IMR-90 (cell line): ENCODE results near the gene IL18R1. TPM values are rescaled to one million over a fixed set of nuclear protein-coding genes. Genes with fewer than 3 reads are reported as not detected.

Experiments used
- ATAC-seq: fragments of 200-7000 bp; cut with Tn5 transposase; 2 replicates; pipeline ENCODE4 v1.9.1; 2020; ENCODE audit warnings: low read depth, mild to moderate bottlenecking, moderate library complexity
- BruUV-seq: library from RNA; stranded (reverse); fragments of 400-500 nt; replicated peaks from 2 replicates; lab custom pipeline; 2021; lab: Mats Ljungman, UMichigan
- CTCF ChIA-PET: fragments of 300-600 bp; formaldehyde crosslinking; extraction: SDS; loops from one replicate; lab custom pipeline; 2021; ENCODE audit warnings: antibody characterized with exemption; lab: Yijun Ruan, JAX
- POLR2A ChIA-PET: fragments of 300-600 bp; sonication (Branson Sonifier 250); formaldehyde crosslinking; loops from one replicate; lab custom pipeline; 2022; ENCODE audit warnings: antibody characterized with exemption; ENCODE audit not compliant: unreplicated experiment; lab: Charles Lee
- DNase-seq: peaks from one replicate; pipeline ENCODE4 v3.0.0; 2013
- H2AFZ ChIP-seq: replicated peaks from 2 replicates; pipeline ENCODE3; 2013; ENCODE audit warnings: low read length, mild to moderate bottlenecking; ENCODE audit not compliant: poor library complexity
- H2AK5ac ChIP-seq: 2 replicates; pipeline ENCODE4 v1.6.1; 2013; ENCODE audit warnings: low read depth, low read length, inconsistent platforms
- H2AK9ac ChIP-seq: replicated peaks from 2 replicates; pipeline ENCODE3; 2013; ENCODE audit warnings: mild to moderate bottlenecking, low read depth, low read length, moderate library complexity; ENCODE audit not compliant: poor library complexity
- H2BK120ac ChIP-seq: 2 replicates; pipeline ENCODE4 v1.6.1; 2013; ENCODE audit warnings: low read depth, low read length, inconsistent platforms
- H2BK15ac ChIP-seq: 3 replicates; pipeline ENCODE4 v1.6.1; 2013; ENCODE audit warnings: low read depth, low read length, inconsistent platforms
- H2BK20ac ChIP-seq: 2 replicates; pipeline ENCODE4 v1.6.1; 2013; ENCODE audit warnings: low read depth, mild to moderate bottlenecking, inconsistent platforms, low read length, moderate library complexity
- H2BK5ac ChIP-seq: 2 replicates; pipeline ENCODE4 v1.6.1; 2013; ENCODE audit warnings: mild to moderate bottlenecking, low read depth, low read length, inconsistent platforms; ENCODE audit not compliant: poor library complexity, severe bottlenecking
- H3K14ac ChIP-seq: replicated peaks from 2 replicates; pipeline ENCODE4 v1.6.1; 2013; ENCODE audit warnings: low read depth, low read length, inconsistent platforms
- H3K18ac ChIP-seq: 2 replicates; pipeline ENCODE4 v1.6.1; 2013; ENCODE audit warnings: low read depth, low read length, control low read depth
- H3K23ac ChIP-seq: 2 replicates; pipeline ENCODE4 v1.6.1; 2013; ENCODE audit warnings: low read depth, low read length, inconsistent platforms
- H3K27ac ChIP-seq: 2 replicates; pipeline ENCODE4 v1.5.1; 2013; ENCODE audit warnings: mild to moderate bottlenecking, control low read depth, low read length; ENCODE audit not compliant: insufficient read depth
- H3K27me3 ChIP-seq: 2 replicates; pipeline ENCODE4 v1.6.1; 2013; ENCODE audit warnings: low read length; ENCODE audit not compliant: control insufficient read depth, insufficient read depth
- H3K36me3 ChIP-seq: 2 replicates; pipeline ENCODE4 v1.6.1; 2013; ENCODE audit warnings: low read length, mixed read lengths; ENCODE audit not compliant: control insufficient read depth, insufficient read depth
- H3K4ac ChIP-seq: 2 replicates; pipeline ENCODE4 v1.6.1; 2013; ENCODE audit warnings: low read depth, low read length, inconsistent platforms
- H3K4me1 ChIP-seq: 2 replicates; pipeline ENCODE4 v1.6.1; 2013; ENCODE audit warnings: low read length, mixed read lengths; ENCODE audit not compliant: control insufficient read depth, insufficient read depth
- H3K4me2 ChIP-seq: 2 replicates; pipeline ENCODE4 v1.6.1; 2013; ENCODE audit warnings: low read depth, mild to moderate bottlenecking, control low read depth, low read length, moderate library complexity
- H3K4me3 ChIP-seq: 2 replicates; pipeline ENCODE4 v1.5.1; 2013; ENCODE audit warnings: low read depth, mild to moderate bottlenecking, control low read depth, low read length, moderate library complexity; ENCODE audit not compliant: insufficient read depth
- H3K56ac ChIP-seq: 2 replicates; pipeline ENCODE4 v1.6.1; 2013; ENCODE audit warnings: low read length, inconsistent platforms; ENCODE audit not compliant: insufficient read depth; ENCODE audit errors: extremely low read depth
- H3K79me1 ChIP-seq, 2 experiments: 2 replicates each; pipeline ENCODE4 v1.6.1; 2013; ENCODE audit warnings: low read length in 2 of 2, inconsistent platforms in 1 of 2, low read depth in 1 of 2
- H3K9ac ChIP-seq: 2 replicates; pipeline ENCODE4 v1.6.1; 2013; ENCODE audit warnings: low read depth, low read length, control low read depth
- H3K9me1 ChIP-seq: 2 replicates; pipeline ENCODE4 v1.6.1; 2013; ENCODE audit warnings: low read length, inconsistent platforms; ENCODE audit not compliant: insufficient read depth
- H3K9me3 ChIP-seq: 2 replicates; pipeline ENCODE4 v1.6.1; 2013; ENCODE audit warnings: low read length; ENCODE audit not compliant: control insufficient read depth, insufficient read depth
- H4K20me1 ChIP-seq: 2 replicates; pipeline ENCODE4 v1.6.1; 2013; ENCODE audit warnings: low read length, inconsistent platforms; ENCODE audit not compliant: insufficient read depth
- H4K5ac ChIP-seq: 2 replicates; pipeline ENCODE4 v1.6.1; 2013; ENCODE audit warnings: mild to moderate bottlenecking, low read depth, low read length, control low read depth
- H4K8ac ChIP-seq, 2 experiments: 2 replicates each; pipeline ENCODE4 v1.6.1; 2013; ENCODE audit warnings: low read depth in 2 of 2, low read length in 2 of 2, control low read depth in 1 of 2, inconsistent platforms in 1 of 2
- H4K91ac ChIP-seq: 2 replicates; pipeline ENCODE4 v1.6.1; 2013; ENCODE audit warnings: low read depth, low read length, inconsistent platforms; ENCODE audit not compliant: insufficient read depth
- CEBPB ChIP-seq: IDR thresholded peaks from 2 replicates; pipeline ENCODE4 v1.6.1; 2012; ENCODE audit warnings: low read depth, low read length, improper control_type of control experiment
- ELK1 ChIP-seq: fragments of 150-350 bp; IDR thresholded peaks from 2 replicates; pipeline ENCODE4 v1.6.1; 2016; ENCODE audit warnings: low read depth, mild to moderate bottlenecking, low read length, moderate library complexity, borderline replicate concordance
- FOS ChIP-seq: fragments of 150-350 bp; IDR thresholded peaks from 2 replicates; pipeline ENCODE4 v1.6.1; 2016; ENCODE audit warnings: low read depth, low read length
- MAZ ChIP-seq: IDR thresholded peaks from 2 replicates; pipeline ENCODE4 v1.6.1; 2012; ENCODE audit warnings: low read depth, mild to moderate bottlenecking, low read length, improper control_type of control experiment, moderate library complexity, borderline replicate concordance
- MXI1 ChIP-seq: IDR thresholded peaks from 2 replicates; pipeline ENCODE4 v1.6.1; 2012; ENCODE audit warnings: low read depth, mild to moderate bottlenecking, low read length, moderate library complexity, borderline replicate concordance
- POLR2A ChIP-seq: IDR thresholded peaks from 2 replicates; pipeline ENCODE4 v1.6.1; 2012; ENCODE audit warnings: mild to moderate bottlenecking, low read depth, low read length
- RAD21 ChIP-seq: IDR thresholded peaks from 2 replicates; pipeline ENCODE4 v1.6.1; 2012; ENCODE audit warnings: low read length, improper control_type of control experiment
- RFX5 ChIP-seq: IDR thresholded peaks from 2 replicates; pipeline ENCODE4 v1.8.0; 2012; ENCODE audit warnings: low read depth, mild to moderate bottlenecking, low read length, moderate library complexity
- SMC3 ChIP-seq: fragments of 150-350 bp; IDR thresholded peaks from 2 replicates; pipeline ENCODE4 v1.6.1; 2016; ENCODE audit warnings: low read depth, mild to moderate bottlenecking, antibody characterized with exemption, low read length, moderate library complexity
- WGBS, 2 experiments: methylation state at CpG; one replicate each; pipeline versions ENCODE4 v1.1.5 to v1.1.7; 2013; ENCODE audit warnings: missing lambda C conversion rate in 2 of 2; ENCODE audit not compliant: insufficient read length in 1 of 2; ENCODE audit errors: extremely low coverage in 2 of 2; 5-methylcytosine and 5-hydroxymethylcytosine counted together
- dilution Hi-C: fragments of 300-500 bp; cut with HindIII; formaldehyde crosslinking; loops from one replicate; pipeline ENCODE4 v1.14.3; 2018; ENCODE audit warnings: low sequenced_read_pairs; ENCODE audit not compliant: unreplicated experiment
- in situ Hi-C: fragments of 300-500 bp; cut with MboI; formaldehyde crosslinking; loops from 3 replicates; pipeline ENCODE4 v1.14.3; 2019; ENCODE audit warnings: low sequenced_read_pairs, inconsistent platforms, mixed read lengths
- intact Hi-C: fragments of 100-400 bp; cut with micrococcal nuclease; formaldehyde crosslinking; loops from 2 replicates; pipeline ENCODE4 v1.10.0; 2022
- polyA plus RNA-seq, 3 experiments: library from polyadenylated mRNA; depleted of rRNA; stranded (reverse); fragments of >200 nt; gene quantifications; 2 replicates each; pipeline ENCODE4 v1.2.3, GENCODE V29; 2012; ENCODE audit warnings: low replicate concordance in 1 of 3
- total RNA-seq: library from RNA; depleted of rRNA; stranded (reverse); fragments of >200 nt; gene quantifications from 2 replicates; pipeline ENCODE4 v1.2.3, GENCODE V29; 2012

IL18R1 gene
- total and polyA plus RNA-seq, 2 of the 4 experiments (the other 2 are of a cell fraction): 0.18 to 0.24 TPM

- Histone ChIP-seq H3K9ac (no peak overlapping the region), H2BK15ac (no peak overlapping the region), H2AK5ac (no peak overlapping the region), H3K27ac (no peak overlapping the region), H3K14ac (no peak overlapping the region), H4K5ac (no peak overlapping the region), H3K56ac (no peak overlapping the region), H3K18ac (no peak overlapping the region), H3K27me3 (no peaks in the 10 kb centered on the region; the same call in 1 of the 2 replicates), H4K20me1 (no peaks in the 10 kb centered on the region), H4K91ac (no peak overlapping the region), H2BK20ac (no peak overlapping the region), H3K9me1 (no peaks in the 10 kb centered on the region), H3K4ac (no peak overlapping the region), H3K23ac (no peak overlapping the region), H3K4me1 (no peaks in the 10 kb centered on the region), H3K4me2 (no peak overlapping the region), H2BK120ac (no peak overlapping the region), H3K9me3 (no peaks in the 10 kb centered on the region), H3K4me3 (no peak overlapping the region), H3K79me1 (no peaks in the 10 kb centered on the region), H2BK5ac (no peak overlapping the region), H2AK9ac (no peak overlapping the region), H3K36me3 (no peaks in the 10 kb centered on the region), H4K8ac (no peak overlapping the region), H2AFZ (no peak overlapping the region)
- no TSS peak for BruUV-seq
- DNase-seq (no peak), ATAC-seq (no peak)
- intact Hi-C loops (no loop called here), in situ Hi-C loops (no loop called here), dilution Hi-C loops (no loop called here)
- ChIA-PET CTCF (no interaction called here), POLR2A (no interaction called here)
- WGBS, 2 experiments: no CpG with 5 or more reads among the region's 2 CpGs
- TF ChIP-seq SMC3 (no peak), ELK1 (no peak), CEBPB (no peak), RFX5 (no peak), RAD21 (no peak), FOS (no peak), POLR2A (no peak), MXI1 (no peak), MAZ (no peak)
Observed at GRCh38 chr2:102396012-102396411, 40.4 kb downstream of the IL18R1 start.
